Measurements from ENCODE around the gene GCH1.

GRCh38 chr14:54797556-54797955 lies 105.1 kb downstream of the GCH1 start:
- no peak for TF ChIP-seq CTCF (IDR thresholded peaks at IDR 0.05)
- TF ChIP-seq EZH2phosphoT487 (IDR thresholded peaks at IDR 0.05): no peak
